GM19452 (cell line): ENCODE results near the gene GNL1.
A peak's percentile ranks its signal among the peaks of the same experiment; 100 is the strongest.
"Not testable (repeated sequence)": the region's sequence is repeated elsewhere in the genome, so short reads cannot be mapped to it uniquely, and the experiment has no call there.

Source experiments
- ATAC-seq: cut with Tn5 transposase; IDR thresholded peaks from one replicate; pipeline ENCODE4 v1.9.1; 2021; ENCODE audit not compliant: unreplicated experiment

Gene GNL1, protein sequence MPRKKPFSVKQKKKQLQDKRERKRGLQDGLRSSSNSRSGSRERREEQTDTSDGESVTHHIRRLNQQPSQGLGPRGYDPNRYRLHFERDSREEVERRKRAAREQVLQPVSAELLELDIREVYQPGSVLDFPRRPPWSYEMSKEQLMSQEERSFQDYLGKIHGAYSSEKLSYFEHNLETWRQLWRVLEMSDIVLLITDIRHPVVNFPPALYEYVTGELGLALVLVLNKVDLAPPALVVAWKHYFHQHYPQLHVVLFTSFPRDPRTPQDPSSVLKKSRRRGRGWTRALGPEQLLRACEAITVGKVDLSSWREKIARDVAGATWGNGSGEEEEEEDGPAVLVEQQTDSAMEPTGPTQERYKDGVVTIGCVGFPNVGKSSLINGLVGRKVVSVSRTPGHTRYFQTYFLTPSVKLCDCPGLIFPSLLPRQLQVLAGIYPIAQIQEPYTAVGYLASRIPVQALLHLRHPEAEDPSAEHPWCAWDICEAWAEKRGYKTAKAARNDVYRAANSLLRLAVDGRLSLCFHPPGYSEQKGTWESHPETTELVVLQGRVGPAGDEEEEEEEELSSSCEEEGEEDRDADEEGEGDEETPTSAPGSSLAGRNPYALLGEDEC

DNA sequence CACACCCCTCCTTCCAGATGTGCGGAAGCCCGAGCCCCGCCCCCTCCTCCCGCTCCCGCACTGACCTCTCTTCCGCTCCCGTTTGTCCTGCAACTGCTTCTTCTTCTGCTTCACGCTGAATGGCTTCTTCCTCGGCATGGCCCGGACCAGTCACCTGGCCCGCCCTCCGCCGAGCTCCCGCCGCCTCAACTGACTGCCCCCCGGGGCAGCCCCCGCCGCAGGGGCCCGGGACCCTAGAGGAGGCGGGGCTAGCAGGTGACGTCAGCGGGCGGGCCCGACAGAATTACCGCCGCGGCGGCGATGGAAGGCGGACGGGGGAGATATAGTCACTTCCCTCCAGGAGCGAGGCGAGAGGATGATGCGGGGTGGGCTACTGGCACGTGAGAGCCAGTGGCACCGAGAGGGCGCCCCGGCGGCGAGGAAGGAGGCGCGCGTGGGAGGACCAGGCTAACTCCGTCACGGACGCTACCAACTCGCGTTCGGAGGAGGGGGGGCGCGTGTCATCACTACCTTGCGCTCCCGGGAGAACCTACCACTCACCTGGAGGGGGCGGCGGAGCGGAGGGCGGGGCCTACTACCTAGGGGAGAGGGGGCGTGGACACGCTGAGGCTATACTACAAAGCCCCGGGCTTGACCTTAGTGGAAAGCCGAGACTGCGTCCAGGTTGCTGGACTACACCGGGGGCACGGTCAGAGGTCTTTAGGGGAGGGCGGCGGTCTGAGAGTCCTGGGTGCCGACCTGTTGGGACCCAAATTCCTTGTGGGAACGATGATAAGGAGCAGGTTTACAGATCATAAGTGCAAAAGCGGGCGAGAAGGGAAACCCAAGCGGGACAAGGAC is at the start of gene GNL1:
TSS of gene GNL1 (minus strand) at position 424 of the 840 bp plus-strand sequence. CDS start at position 138, 286 bp downstream.
- peak; percentile 70 for ATAC-seq

DNA sequence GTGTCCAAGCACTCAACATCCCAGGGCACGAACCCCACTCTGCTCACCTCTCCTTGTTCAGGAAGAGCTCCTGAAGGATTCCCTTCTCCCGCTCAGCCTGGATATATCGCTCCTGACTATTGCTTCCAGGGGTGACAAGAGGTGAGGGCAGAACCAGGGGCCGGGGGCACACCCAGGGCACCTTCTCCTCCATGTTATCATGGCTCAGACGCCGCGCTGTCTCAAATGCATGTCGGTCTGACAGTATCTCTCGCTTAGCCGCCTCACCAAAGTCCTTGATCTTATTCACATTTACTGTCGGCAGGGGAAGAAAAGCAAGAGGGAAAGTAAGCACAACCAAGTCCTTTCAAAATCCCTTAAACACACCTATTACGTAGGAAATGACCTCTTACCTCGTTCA is 47.7 kb upstream of the GNL1 start:
- ATAC-seq, result no peak

DNA sequence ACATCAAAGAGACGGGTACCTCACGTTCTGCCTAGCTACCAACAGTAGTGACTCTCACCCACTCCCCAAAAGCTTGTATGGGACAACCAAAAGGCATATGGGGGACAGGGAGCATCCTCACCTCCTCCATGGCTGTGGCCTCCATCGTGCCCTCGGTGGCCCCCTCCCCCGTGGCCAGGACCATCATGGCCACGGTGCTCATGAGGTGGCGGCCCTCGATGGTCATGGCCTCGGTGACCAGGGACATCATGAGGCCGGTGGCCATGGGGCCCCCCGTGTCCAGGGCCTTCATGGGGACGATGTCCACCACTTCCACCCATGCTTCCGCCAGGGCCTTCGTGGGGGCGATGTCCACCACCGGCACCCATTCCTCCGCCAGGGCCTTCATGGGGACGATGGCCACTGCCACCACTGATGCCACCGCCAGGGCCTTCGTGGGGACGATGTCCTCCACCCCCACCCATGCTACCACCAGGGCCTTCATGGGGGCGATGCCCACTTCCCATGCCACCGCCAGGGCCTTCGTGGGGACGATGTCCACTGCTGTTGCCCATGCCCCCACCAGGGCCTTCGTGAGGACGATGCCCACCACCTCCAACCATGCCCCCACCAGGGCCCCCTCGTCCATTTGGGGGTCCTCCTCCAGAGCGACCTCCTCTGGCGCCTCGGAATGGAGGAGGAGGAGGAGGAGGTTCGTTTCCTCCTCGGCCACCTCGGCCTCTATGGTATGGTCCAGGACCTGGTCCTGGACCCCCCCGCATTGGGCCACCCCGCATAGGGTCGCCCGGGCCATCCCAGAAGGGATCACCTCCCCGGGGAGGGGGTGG is 45.7 kb upstream of the GNL1 start:
- ATAC-seq, result no peak

DNA sequence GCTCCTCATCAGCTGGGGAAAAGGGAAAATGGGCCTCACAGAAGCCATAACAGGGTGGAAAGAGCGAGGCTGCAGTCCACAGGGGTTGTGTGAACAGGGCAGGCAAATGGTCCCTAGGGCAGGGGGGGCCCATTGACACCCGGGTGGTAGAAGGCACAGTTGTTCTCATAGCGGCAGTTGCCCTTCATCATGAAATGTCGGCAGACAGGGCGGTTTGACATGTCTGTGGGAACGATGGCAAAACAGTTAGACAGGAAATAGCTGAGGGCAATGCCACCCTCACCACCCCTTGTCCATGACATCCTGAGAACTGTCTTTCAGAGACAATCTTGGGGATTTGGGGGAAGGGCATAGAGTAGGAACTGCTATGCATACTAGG is 45.1 kb upstream of the GNL1 start:
- no peak for ATAC-seq

DNA sequence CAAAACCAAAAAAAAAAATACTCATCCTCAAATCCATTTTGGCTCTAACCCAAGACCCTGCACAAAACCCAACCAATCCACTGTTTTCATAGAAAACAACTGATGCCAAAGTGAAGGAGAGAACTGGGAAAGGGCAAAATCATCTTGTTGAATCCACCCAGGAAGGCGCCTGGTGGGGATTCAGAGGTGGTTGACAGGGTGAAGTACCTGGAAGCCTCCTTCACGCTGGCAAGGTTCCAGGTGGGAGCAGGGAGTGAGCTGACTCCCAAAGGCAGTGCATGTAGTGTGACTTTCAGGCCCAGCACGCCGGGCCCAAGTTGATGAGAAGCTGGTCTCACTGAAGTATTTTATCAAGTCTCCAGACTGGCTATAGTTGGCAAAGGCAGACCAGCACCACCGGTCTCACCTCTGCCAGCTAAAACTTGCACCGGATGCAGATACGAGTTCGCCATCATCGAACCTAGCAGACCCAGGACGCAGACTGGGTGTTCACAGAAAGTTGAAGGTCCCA is 44.2 kb upstream of the GNL1 start:
- no peak for ATAC-seq

DNA sequence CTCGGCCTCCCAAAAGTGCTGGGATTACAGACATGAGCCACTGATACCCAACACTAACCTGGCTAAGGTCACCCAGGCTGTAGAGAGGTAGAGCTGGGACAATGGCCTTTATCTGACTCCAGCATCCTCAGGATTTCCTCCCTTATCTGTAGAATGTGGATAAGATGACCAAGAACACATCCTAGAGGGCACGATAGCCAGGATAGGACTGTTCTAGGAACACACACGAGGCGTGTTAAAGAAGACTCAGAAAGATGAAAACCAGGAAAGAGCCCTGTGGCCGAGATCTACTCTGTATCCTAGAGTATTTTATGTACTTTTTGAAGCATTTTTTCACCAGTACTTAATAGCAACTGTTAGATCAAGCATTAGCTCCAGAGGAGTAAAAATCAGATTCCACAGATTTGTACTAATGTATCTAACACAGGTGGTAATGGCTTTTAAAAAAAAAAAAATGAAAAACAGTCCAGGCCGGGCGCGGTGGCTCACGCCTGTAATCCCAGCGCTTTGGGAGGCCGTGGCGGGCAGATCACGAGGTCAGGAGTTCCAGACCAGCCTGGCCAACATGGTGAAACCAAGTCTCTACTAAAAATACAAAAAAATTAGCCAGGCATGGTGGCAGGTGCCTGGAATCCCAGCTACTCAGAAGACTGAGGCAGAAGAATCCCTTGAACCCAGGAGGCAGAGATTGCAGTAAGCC is 43.5 kb upstream of the GNL1 start:
- no peak for ATAC-seq

DNA sequence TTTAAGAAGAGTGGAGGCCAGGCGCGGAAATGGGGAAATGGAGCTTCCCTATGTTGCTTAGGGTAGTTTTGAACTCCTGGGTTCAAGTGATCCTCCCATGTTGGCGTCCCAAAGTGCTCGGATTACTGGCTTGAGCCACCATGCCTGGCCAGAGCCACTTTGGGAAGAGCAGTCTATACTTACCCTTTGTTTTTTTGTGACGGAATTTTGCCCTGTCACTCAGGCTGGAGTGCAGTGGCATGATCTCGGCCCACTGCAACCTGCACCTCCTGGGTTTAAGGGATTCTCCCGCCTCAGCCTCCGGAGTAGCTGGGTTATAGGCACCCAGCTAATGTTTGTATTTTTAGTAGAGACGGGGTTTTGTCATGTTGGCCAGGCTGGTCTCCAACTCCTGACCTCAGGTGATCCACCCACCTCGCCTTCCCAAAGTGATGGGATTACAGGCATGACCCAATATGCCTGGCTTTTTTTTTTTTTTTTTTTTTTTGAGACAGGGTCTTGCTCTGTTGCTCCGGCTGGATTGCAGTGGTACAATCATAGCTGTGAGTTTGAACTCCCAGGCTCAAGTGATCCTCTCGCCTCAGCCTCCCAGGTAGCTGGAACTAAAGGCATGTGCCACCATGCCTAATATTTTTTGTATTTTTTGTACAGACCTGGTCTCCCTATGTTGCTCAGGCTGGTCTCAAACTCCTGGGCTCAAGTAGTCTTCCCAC is 42.8 kb upstream of the GNL1 start:
- ATAC-seq, result no peak

DNA sequence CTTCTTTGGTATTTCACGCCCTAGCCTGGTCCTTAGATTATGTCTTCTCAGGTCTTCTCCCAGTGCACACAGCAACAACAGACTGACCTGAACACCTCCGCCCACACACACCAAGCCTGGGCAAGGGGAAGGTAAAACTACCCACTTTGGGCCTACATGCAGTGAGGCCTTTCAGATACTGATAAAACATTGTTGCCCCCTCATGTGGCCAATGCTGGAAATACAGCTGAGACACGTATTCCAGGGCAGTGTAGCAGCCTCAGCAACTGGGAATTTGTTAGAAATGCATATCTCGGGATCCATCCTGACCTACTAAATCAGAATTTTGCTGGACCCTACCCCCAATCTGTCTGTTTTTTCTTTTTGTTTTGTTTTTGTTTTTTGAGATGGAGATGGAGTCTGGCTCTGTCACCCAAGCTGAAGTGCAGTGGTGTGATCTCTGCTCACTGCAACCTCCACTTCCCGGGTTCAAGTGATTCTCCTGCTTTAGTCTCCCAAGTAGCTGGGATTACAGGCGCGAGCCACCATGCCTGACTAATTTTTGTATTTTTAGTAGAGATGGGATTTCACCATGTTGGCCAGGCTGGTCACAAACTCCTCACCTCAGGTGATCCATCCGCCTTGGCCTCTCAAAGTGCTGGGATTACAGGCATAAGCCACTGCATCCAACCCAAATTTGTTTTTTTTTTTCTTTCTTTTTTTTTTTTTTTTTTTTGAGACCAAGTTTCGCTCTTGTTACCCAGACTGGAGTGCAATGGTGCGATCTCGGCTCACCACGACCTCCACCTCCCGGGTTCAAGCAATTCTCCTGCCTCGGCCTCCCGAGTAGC is 41.2 kb upstream of the GNL1 start:
- ATAC-seq, result not testable (repeated sequence)

DNA sequence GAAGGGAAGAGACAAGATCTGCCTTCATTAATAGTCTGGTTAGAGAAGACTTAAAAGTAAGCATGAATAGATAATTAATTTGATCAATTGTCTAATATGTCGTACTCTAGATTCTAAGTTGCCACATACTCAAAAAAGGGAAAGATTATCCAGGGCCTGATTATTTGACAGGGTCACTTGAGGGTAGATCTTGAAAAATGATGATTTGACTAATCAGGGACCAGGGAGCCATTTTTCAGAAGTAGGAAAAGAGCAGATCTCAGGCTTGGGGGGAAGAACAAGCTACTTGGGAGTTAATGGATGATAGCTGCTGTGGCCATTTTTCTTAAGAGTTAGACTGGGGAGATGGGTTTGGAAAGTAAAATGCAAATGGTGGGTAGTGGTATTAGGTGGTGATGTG is 36.0 kb upstream of the GNL1 start:
- no peak for ATAC-seq

DNA sequence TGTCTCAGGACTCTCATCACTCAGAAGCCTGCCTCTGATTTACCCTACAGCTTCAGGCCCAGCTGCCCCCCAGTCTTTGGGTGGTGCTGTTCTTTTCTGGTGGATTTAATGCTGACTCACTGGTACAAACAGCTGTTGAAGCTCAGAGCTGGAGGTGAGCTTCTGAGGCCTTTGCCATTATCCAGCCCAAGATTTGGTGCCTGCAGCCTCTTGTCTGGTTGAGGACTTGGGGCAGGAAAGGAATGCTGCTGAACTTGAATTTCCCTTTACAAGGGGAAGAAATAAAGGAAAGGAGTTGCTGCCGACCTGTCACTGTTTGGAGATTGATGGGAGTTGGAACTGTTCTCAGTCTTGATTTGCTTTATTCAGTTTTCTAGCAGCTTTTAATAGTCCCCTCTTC is 34.7 kb upstream of the GNL1 start:
- no peak for ATAC-seq

DNA sequence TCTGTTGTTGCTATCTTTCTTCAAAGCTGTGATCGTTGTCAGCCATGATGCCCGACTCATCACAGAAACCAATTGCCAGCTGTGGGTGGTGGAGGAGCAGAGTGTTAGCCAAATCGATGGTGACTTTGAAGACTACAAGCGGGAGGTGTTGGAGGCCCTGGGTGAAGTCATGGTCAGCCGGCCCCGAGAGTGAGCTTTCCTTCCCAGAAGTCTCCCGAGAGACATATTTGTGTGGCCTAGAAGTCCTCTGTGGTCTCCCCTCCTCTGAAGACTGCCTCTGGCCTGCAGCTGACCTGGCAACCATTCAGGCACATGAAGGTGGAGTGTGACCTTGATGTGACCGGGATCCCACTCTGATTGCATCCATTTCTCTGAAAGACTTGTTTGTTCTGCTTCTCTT is 34.2 kb upstream of the GNL1 start:
- ATAC-seq, result no peak

DNA sequence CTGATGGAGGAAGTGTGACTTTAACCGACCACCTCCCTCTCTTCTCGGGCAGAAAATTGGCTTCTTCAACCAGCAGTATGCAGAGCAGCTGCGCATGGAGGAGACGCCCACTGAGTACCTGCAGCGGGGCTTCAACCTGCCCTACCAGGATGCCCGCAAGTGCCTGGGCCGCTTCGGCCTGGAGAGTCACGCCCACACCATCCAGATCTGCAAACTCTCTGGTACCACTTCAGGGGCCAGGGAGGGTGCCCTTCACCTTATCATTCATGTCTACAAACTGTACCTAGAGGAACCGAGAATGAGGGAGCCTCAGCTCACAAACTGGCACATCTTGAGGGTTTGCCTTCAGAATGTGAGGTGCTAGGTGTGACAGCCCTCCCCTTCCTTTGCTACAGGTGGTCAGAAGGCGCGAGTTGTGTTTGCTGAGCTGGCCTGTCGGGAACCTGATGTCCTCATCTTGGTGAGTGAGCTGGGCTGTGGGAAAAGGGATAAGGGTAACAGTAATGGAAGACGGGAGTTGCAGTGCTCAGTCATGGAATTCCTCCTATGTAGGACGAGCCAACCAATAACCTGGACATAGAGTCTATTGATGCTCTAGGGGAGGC is 33.6 kb upstream of the GNL1 start:
- no peak for ATAC-seq

DNA sequence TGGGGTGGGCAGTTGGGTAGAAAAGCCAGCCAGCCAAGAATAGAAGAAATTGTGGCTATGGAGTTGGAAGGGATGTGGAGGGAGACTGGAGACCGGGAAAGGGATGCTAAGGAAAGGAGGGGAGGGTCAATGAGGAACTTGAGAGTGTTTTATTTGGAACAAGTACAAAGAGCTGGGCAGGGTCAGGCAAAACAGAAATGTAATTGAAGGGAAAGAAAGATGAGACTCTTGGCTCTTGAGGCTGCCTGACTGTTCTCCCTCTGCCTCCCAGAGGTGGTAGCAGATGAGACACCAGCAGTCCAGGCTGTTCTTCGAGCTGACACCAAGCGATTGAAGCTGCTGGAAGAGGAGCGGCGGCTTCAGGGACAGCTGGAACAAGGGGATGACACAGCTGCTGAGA is 27.6 kb upstream of the GNL1 start:
- no peak for ATAC-seq

DNA sequence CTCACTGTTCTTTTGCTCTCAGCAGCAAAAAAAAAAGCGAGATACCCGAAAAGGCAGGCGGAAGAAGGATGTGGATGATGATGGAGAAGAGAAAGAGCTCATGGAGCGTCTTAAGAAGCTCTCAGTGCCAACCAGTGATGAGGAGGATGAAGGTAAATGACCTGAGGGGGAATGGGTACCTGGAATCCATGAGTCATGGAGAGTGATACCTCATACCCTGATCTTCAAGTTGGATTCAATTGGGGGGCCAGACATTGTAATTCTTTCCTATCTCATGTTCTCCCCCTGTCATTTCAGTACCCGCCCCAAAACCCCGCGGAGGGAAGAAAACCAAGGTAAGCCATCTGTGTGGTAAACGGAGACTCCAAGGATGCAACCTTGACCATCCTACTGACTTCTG is 21.8 kb upstream of the GNL1 start:
- ATAC-seq, result no peak

DNA sequence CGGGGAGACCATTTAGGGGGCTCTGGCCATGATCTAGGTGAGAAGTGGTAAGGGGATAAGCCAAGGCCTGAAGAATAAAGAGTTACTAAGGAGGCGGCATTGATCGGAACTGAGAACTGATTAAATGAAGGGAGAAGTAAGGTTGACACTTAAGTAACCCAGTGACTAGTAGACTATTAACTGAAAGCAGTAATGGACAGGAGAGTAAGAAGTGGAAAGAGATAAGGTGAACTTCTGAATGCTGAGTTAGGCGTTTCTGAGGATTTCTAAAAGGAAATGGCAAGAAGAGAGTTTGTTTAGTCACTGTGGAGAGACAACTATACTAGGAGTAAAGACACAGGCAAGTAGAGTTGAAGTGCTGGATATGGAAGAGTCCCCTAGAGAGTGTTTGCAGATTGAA is 16.8 kb upstream of the GNL1 start:
- no peak for ATAC-seq

DNA sequence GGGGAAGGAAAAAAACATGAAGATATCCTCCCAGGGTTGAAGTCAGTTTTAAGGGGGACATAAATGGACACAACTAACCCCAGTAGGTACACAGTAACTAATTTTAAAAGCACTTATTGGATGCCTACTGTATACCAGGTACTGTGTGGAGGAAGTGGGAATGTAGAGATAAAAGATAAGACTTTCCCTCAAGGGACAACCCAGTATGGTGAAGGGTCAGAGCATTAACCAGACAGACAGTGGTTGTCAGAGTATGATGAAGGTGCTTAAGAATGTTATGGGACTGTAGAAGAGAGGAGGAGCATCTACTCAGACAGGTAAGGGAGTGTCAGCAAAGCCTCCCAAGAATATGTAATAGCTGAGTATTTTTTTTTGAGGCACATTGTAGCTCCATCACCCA is 15.9 kb upstream of the GNL1 start:
- no peak for ATAC-seq

DNA sequence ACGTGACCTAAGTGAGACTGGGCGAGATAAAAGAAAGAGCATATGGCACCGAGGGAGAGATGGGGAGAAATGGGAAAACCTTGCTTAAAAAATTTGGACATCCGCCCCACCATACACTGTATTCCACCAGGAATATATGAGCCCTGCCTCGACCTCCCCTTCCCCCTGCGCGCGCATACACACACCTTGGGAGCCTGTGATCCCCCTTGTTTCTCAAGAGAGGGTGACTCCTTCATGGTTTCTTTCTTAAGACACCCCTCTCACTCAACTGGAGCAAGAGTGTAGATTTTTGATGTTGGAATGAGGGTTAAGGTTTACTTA is 15.4 kb upstream of the GNL1 start:
- no peak for ATAC-seq

DNA sequence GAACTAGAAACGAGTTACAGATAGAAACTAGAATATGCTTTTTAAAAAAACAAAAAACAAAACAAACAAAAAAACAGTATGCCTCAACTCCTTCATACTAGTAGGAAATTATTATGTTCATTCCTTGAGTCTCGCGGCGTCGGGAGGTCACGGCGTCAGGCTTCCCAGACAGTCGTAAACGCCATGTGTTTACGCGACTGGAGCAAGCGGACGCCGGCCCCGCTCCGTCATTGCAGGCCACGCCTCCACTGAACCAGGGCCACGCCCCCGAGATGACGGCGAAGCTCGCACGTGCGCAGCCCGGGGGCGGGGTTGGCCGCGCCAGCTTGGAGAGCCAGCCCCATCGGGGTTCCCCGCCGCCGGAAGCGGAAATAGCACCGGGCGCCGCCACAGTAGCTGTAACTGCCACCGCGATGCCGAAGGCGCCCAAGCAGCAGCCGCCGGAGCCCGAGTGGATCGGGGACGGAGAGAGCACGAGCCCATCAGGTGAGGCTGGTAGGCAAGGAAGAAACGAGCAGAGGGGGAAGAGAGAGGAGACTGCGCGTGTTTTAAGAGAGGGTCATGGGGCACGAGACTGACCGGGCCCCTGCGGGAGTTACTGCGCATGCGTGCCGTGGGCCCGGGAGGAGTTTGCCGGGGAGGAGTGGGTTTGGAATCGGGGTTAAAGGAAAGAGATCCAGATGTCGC is 14.9 kb upstream of the GNL1 start, which contains the start of gene ABCF1:
TSS of gene ABCF1 (plus strand) at position 368 of the 687 bp plus-strand sequence. CDS start at position 414, 46 bp downstream.
- peak; percentile 92 for ATAC-seq
